Mesenteric fat pad (tissue), 1 donor: ENCODE measurements around the gene INIP. TPM values are rescaled to one million over a fixed set of nuclear protein-coding genes. Genes with fewer than 3 reads are reported as not detected.
A peak's percentile ranks its signal among the peaks of the same experiment; 100 is the strongest.

ENCODE experiments used
- DNase-seq: peaks from one replicate; pipeline ENCODE4 v3.0.0-alpha.2; 2020; ENCODE audit warnings: low spot score
- long read RNA-seq: library from polyadenylated mRNA; unstranded; transcript quantifications from one replicate; pipeline ENCODE4 v2.0.0, GENCODE V29; 2020
- total RNA-seq: library from RNA; stranded (reverse); fragmentation: NEBNext Ultra II Directional; extraction: Animal tissue kit (Norgen Biotek cat#: 25700); gene quantifications from one replicate; pipeline ENCODE4 v1.2.1, GENCODE V29; 2021
- donor health status: DM: yes; HTN: yes; CAD: no.

The INIP gene, protein sequence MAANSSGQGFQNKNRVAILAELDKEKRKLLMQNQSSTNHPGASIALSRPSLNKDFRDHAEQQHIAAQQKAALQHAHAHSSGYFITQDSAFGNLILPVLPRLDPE
- 17.2 TPM for total RNA-seq
- long read RNA-seq, full-length matches to known transcripts, result 25 of 39 reads
- long read RNA-seq, partial matches to known transcripts, result 0 of 39 reads
- long read RNA-seq, other reads (novel, unspliced or antisense), result 14 of 39 reads

DNA sequence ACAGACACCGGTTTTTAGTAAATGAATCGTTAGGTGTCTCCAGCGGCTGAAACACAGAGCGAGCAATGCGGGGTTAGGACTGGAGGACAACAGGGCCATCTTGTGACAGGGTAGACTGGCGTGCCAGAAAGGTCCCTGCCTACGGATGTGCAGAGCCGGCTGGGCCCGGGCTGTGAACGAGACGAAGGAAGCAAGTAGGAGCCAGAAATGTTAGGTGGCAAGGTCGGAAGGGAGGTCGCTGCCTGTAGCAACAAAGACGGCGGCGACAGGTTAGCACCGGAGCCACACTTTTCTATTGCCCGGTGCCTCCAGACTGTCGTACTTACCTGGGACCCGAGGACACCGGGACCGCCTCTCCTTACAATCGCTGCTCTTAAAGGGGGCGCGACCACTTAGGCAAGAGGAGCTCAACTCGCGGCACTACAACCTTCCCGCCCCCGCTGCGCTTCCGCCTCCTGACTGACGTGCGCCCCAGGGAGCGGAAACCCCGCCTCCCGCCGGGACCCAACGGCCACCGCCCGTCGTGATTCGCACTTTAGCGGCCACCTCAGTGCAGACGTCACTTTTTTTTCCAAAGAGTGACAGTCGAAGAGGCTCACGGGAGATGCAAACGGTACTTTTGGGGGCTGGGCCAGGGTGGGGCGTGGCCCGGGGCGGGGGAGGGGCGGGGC, at the start of gene INIP:
Gene INIP, minus strand, starts transcription at position 457 of the 671 bp plus-strand sequence. CDS start 1,632 bp downstream, outside the sequence.
- peak; percentile 99 for DNase-seq

DNA sequence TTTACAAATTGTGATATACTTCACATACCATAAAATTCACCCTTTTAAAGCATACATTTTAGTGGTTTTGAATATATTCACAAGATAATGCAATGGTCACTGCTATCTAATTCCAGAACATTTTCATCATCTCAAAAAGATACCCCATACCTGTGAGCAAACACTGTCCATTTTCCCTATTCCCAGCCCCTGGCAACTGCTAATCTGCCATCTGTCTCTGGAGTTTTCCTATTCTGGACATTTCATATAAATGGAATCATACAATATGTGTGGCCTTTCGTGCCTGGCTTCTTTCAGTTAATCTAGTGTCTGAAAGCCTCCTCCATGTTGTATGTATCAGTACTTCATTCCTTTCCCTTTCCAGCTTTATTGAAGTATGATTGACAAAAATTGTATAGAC, 47.4 kb upstream of the INIP start:
- DNase-seq, result no peak

DNA sequence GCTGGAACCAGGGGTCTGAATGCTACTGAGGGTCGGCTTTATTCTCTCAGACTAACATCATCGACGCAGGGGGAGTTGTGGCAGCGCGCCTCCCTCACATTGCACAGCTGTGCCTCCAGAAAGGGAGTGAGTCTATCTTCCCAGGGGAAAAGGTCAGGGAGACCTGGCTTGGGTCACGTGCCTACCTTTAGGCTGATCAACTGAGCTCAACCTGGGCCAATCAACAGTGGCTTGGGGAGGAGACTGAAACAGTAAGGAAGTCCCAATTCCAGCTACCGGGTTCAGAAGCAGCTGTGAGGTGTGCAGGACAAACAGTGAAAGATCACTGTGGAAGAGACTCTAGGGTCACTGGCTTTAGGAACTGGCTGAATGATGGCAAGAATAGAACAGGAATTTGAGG, 46.9 kb upstream of the INIP start:
- DNase-seq, result no peak

DNA sequence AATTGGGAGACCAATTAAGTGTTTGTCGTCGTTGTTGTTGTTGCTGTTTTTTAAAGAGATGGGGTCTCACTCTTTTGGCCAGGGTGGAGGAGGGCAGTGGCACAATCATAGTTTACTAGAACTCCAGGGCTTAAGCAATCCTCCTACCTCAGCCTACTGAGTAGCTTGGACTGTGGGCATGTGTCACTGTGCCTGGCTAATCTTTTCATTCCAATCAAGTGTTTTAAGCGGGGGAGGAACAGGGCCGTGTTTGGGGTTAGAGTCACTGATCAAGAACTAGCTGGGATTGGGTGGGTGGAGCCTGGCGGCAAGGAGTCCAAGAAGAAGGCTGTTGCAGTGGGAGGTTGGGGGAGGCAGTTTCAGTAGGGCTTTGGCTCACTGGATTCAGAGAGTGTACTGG, 46.4 kb upstream of the INIP start:
- no peak for DNase-seq

DNA sequence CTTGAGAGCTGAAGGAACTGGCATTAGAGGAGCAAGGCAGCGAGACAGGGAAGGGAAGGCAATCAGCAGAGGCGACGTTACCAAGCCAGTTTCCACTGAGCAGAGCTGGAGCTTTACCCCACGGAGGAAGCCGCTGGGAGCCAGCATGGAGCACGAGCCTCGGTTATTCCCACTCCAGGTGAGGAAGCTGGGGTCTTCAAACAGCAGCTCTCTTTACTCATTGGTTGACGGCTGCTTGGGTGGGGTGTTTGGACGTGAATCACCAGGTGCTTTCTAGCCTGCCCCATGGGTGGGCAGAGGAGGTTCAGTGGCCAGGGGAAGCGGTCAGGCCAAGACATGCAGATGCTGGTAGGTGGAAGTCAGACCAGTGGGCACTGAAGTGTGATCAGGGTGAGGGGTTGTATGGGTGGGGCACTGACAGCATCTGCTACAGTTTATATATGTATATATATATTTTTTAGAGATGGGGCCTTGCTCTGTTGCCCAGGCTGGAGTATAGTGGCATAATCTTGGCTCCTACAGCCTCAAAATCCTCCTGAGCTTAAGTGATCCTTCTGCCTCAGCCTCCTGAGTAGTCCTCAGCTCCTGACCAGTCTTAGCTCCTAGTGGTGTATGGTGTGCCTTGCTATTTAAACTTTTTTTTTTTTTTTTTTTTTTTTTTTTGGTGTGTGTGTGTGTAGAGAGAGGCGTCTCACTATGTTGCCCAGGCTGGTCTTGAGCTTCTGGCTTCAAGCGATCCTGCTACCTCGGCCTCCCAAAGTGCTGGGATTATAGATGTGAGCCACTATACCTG, 45.0 kb upstream of the INIP start:
- no peak for DNase-seq

DNA sequence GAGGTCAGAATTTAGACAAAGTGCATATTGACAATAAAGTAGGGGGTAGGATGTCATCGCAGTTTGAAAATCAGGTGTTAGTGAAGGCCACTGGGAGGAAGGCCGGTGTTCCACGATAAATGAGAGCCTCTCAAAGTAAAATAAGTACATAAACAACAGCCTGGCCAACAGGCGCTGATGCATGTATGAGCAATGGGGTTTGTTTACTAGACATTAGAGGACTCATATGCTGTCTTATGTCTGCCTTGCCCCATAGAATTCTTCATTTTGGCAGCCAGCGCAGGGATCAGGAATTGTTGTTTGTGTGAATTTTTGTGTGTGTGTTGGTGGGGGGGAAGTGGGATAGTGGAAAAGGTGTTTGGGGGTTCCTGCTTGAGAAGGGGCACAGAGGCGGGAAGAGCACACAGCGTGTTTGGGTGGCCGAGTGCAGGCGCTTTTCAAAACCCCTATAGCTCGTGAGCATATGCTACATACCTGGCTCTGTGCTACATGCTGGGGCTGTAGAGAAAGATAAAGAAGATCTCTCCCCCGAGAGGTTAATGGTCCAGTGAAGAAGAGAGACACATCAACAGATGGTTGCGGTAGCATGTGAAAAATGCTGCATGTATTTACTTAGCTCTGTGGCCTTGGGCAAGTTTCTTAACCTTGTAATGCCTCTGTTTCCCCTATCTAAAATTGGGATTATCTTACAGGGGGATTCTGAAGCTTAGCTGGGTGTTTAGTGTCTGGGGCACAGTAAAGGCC, 44.2 kb upstream of the INIP start:
- no peak for DNase-seq

DNA sequence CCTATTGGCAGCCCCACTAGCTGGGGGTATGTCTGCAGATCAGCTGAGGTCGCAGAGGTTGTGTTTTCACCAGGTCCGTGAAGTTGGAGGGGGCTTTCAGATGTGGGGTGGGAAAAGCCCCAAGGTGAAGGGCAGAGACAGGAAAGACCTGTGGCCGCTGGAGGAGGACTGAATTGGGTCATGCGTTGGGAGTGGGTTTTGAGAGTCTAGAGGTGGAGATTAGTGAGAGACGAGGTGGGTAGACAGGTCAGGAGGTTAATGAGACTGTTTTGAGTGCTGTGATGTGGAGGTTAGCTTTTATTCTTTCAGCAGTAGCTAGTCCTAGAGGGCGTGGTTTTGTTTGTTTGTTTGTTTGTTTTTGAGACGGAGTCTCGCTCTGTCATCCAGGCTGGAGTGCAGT, 42.9 kb upstream of the INIP start:
- no peak for DNase-seq

DNA sequence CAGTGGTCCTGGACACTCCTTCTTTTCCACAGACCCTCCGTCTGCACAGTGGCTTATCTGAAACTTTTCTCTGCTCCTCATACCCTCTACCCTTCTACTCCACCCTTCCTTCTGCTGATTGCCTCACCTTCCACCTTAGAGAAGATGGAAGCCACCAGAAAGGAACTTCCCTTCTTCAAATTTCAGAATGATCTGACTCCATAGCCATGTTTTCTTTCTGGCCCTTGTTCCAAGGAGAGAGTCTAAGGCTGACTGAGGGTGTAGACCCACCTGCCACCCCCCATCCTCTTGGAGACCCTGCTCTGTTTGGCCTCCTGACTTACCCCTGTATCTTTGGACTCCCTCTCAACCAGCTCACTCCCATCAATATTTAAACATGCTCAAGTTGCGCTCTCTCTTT, 40.0 kb upstream of the INIP start:
- DNase-seq, result no peak

DNA sequence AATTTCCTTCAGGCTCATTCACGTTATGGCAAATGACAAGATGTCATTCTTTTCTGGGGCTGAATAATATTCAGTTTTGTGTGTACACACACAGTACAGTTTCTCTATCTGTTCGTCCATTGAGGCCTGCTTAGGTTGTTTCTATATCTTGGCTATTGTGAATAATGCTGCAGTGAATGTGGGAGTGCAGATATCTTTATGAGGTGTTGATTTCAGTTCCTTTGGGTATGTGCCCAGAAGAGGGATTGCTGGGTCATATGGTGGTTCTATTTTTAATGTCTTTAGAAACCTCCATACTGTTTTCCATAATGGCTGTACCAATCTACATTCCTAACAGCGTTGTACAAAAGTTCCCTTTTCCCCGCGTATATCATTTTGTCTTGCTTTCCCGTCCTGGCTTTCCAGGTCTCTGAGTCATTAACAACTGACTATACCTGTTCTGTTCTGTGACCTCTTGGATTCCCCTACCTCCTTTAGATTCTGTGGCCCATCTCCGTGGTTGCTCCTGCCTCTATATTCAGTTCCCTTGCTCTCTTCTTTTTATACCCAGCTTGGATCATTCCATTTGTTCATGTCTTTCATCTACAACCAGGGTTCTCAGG, 39.5 kb upstream of the INIP start:
- no peak for DNase-seq

DNA sequence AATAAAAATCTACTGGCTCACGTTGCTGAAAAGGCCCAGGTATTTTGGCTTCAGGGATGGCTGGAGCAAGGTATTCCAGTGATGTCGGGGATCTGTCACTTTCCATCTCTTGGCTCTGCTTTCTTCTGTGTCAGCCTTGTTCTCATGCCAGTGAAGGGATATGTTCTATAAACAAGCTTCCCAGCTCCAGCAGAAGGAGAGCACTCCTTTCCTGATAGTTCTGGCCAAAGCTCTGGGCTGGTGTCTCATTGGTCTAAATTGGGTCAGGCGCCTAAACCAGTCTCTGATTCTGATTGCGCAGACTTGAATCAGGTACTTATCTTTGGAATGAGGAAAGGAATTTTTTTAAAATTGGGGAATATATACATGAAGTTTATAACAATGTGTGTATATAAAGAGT, 37.8 kb upstream of the INIP start:
- DNase-seq, result no peak

DNA sequence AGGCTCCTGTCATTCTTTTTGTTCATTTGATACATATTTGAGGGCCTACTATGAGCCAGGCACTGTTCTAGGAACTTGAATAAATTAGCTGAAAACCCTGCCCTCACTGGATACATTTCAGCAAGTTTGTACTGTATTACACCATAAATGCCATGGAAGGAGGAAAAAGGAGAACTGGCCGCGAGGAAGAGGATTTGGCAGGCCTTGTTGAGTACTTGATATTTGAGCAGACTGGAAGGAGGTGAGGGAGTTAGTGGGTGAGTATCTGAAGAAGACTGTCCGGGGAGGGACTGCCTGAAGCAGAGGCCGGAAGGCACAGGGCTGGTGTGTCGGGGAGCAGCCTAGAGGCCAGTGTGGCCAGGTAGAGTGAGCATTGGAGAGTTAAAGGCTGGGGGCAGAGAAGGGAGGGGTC, 37.1 kb upstream of the INIP start:
- no peak for DNase-seq

DNA sequence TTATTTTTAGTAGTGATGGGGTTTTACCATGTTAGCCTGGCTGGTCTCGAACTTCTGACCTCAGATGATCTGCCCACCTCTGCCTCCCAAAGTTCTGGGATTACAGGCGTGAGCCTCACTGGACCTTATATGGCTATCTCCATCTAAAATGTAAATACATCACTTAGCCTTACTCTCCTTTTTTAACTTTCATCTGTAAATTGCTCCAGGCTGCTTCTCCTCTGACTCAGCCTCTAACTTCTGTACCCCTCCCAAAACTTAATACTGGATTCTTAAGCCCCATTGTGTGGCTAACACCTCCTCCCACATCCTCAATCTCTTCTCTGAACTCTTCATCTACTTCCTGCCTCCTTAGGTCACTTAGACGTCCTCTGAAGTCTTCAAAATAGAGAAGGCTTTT, 36.7 kb upstream of the INIP start:
- no peak for DNase-seq

DNA sequence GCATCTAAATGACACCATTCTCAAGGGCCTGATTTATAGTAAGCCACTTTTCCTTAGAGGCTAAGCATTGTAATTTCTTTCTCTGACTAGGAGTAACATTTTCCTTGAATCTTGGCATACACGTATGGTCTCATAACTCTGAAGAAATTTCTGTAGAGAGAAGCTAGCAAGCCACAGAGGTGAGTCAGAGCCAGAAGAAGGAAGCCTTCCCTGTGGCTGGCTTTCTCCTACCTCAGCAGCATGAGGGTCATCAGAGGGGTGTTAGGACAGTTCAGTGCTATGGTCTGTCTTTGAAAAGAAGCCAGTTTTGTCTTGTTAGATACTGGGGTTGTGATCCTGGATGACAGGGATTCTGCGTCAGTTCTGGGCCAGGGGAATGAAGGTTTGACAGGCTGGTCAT, 35.8 kb upstream of the INIP start:
- no peak for DNase-seq

DNA sequence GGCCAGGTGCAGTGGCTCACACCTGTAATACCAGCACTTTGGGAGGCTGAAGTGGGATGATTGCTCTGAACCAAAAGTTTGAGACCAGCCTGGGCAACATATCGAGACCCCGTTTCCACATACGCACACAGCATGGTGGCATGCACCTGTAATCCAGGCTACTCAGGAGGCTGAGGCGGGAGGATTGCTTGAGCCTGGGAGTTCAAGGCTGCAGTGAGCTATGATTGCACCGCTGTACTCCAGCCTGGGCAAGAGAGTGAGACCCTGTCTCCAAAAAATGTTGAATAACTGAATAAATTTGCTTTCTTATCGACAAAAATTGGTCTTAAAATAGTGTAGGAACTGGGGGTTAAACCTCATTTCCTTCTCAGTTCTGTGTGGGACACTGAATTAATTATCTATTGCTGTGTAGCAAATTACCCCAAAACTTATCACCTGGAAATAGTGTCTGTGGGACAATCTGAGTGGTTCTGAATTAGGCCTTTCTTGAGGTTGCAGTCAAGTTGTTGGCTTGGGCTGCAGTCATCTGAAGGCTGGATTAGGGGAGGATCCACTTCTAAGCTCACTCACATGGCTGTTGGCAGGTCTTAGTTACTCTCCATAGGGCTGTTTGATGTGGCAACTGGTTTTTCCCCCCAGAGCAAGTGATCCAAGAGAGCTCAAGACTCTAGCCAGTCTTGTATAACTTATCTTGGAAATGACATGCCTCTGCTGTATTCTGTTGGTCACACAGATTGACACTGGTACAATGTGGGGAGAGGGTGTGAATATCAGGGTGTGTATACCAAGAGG, 34.6 kb upstream of the INIP start:
- DNase-seq, result no peak

DNA sequence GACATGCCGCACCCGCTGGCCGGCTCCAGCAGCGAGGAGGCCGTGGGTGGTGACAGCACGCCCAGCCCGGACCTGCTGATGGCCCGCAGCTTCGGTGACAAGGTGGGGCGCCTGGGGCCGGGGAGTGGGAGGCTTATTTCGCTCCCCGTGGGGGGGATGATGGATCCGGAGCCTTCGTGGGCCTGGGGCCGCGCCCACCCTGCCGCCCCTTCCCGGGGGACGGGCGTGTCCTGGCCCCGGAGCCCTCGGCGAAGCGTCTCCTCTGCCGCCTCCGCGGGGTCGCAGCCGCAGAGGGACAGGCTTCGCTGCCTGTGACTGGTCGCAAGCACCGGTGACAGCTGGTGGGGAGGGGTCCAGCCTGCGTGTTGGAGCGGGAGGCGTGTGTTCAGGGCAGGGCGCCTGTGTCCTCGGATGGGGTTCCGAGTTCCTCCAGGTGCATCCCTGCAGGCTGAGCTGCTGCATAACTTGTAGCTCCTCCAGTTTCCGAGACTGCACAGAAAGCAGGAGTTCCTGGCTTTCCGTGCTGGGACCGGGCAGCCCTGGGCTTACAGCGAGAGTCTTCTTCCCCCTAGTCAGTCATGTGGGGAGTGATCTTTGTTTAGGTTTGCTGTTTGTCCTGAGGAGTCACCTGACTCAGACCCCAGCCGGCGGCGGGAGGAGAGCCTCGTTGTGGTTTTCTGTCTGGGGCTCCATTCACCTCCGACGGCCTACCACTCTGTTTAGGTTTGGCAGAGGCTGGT, 33.3 kb upstream of the INIP start:
- DNase-seq, result no peak

DNA sequence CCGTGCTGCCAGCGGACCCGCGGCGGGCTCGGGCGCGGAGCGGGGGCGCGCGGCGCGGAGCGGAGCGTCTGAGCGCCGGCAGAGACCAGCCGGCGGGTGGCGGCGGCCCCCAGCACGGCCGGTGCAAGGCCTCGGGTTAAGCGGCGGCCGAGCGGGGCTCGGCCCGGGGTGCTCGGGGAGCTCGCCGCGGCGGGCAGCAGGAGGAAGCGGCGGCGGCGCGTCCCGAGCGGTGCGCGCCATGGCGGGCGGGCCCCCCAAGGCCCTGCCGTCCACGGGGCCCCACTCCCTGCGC, 32.8 kb upstream of the INIP start:
- DNase-seq, result no peak

DNA sequence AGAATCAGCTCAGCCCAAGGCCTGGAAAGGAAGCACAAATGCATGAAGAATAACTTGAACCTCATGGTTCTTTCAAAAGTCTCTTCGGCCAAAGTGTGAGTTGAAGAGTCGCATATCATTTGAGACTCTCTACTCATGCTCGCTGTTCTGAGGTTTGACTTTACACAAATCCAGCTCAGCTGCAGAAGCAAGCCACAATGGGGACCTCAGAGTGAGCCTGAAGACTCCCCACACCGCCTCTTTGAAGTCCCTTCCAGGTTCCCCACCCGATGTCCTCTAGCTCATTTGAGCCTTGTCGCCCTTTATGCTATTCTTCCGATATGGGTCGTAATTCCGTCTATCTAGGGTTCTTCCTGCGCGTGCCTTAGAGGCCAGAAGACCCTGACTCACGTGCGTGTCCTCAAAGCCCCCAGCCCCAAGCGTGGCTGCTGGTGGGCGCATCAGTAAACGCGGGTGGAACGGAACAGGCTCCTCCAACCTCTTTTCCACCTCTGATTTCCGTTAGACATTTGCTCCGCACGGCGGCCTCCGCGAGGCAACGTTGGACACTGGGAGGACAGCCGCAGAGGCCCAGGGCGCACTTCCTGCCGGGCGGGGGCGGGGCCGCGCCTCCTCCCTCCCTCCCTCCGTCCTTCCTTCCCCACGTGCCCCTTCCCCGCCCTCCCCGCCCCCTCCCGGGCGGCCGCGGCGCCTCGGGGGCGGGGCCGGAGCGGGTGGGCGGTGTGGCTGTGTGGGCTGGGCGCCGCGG, 32.3 kb upstream of the INIP start, which contains the start of gene SNX30:
Gene SNX30, plus strand, starts transcription at position 745 of the 748 bp plus-strand sequence. CDS start 242 bp downstream, outside the sequence.
- peak; percentile 97 for DNase-seq

DNA sequence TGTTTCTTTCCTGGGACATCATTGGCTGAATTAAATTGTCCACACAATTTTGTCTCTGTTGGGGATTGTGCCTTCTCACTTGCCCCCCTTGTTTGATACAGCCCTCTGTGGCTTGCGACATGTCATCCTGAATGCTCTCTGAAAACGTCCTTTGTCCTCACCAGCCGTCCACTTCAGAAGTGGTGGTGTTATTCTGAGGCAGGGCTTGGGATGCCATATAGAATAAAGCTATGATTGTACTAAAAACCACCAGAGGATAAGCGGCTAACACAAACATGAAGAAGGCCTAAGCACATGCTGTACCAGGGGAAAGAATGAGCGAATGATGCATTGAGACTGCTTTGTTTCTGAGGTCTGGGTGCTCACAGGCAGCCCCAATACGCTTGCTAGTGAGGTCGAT, 29.2 kb upstream of the INIP start:
- DNase-seq, result no peak

DNA sequence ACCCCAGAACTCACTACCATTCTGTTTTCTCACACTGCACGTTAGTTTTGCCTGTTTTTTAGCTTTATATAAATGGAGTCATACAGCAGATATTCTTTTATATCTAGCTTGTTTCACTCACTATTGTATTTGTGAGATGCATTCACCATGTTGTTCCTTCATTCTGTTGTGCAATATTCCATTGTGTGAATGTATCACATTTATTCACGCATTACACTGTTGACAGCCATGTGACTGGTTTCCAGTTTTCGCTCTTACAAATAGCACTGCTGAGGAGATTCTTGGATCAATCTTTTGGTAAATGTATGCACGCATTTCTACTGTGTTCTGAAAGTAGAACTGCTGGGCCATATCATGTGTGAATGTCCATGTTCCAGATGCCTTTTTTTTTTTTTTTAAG, 26.3 kb upstream of the INIP start:
- no peak for DNase-seq
